Endothelial cell of umbilical vein (primary cell): Measurements from ENCODE around the gene PPM1H. TPM values are rescaled to one million over a fixed set of nuclear protein-coding genes. Genes with fewer than 3 reads are reported as not detected.

ENCODE experiments used
- BruUV-seq: library from RNA; stranded (reverse); fragments of 400-500 nt; replicated peaks from 2 replicates; lab custom pipeline; 2021; lab: Mats Ljungman, UMichigan
- CTCF ChIA-PET: fragments of 300-600, 350-600 bp; sonication (Branson Sonifier 250); formaldehyde crosslinking; loops from one replicate; lab custom pipeline; 2021; ENCODE audit warnings: antibody characterized with exemption, inconsistent platforms; lab: Charles Lee
- POLR2A ChIA-PET: fragments of 300-600, 350-600 bp; sonication (Branson Sonifier 250); formaldehyde crosslinking; loops from one replicate; lab custom pipeline; 2021; ENCODE audit warnings: antibody characterized with exemption, inconsistent platforms; lab: Charles Lee
- DNase-seq: peaks from one replicate; pipeline ENCODE4 v3.0.0-alpha.2; 2011; ENCODE audit warnings: low read depth, low spot score
- FAIRE-seq: peaks from 2 replicates; lab custom pipeline; 2011; peaks lifted over from hg19 to GRCh38; lab: Jason Lieb, UNC
- H2AFZ ChIP-seq: 2 replicates; pipeline ENCODE4 v1.6.0; 2012; ENCODE audit warnings: low read depth, low read length, control low read depth, inconsistent platforms
- H3K27ac ChIP-seq: 2 replicates; pipeline ENCODE4 v1.5.1; 2011; ENCODE audit warnings: low read depth, mild to moderate bottlenecking, control low read depth, low read length, moderate library complexity; ENCODE audit not compliant: insufficient read depth
- H3K27me3 ChIP-seq, 2 experiments: 2 replicates each; pipeline versions ENCODE4 v1.6.0 to v1.6.1; 2011; ENCODE audit warnings: low read length in 2 of 2, mixed read lengths in 1 of 2; ENCODE audit not compliant: control insufficient read depth in 2 of 2, insufficient read depth in 2 of 2
- H3K36me3 ChIP-seq, 2 experiments: 2 replicates in 1 of 2; 3 replicates in 1 of 2; pipeline ENCODE4 v1.5.1; 2011; ENCODE audit warnings: low read length in 2 of 2, mild to moderate bottlenecking in 1 of 2, moderate library complexity in 1 of 2; ENCODE audit not compliant: control insufficient read depth in 2 of 2, insufficient read depth in 2 of 2; ENCODE audit errors: extremely low read depth in 1 of 2
- H3K4me1 ChIP-seq: 3 replicates; pipeline ENCODE4 v1.5.1; 2011; ENCODE audit warnings: mild to moderate bottlenecking, low read length; ENCODE audit not compliant: control insufficient read depth, insufficient read depth; ENCODE audit errors: extremely low read depth
- H3K4me2 ChIP-seq: 2 replicates; pipeline ENCODE4 v1.6.1; 2011; ENCODE audit warnings: low read length, control low read depth, mixed read lengths; ENCODE audit not compliant: insufficient read depth
- H3K4me3 ChIP-seq, 3 experiments: fragments of 200-600 bp in 1 of 3; sonication (generic), shearing (Covaris generic) in 1 of 3; replicated peaks in 1 of 3; 2 replicates each; pipeline ENCODE4 v1.5.1; 2011 to 2016; ENCODE audit warnings: control low read depth in 3 of 3, low read length in 3 of 3, mild to moderate bottlenecking in 2 of 3, inconsistent platforms in 1 of 3, low read depth in 1 of 3, moderate library complexity in 1 of 3; ENCODE audit not compliant: insufficient read depth in 1 of 3
- H3K79me2 ChIP-seq: 2 replicates; pipeline ENCODE4 v1.6.0; 2012; ENCODE audit warnings: low read length, inconsistent platforms; ENCODE audit not compliant: control insufficient read depth, insufficient read depth
- H3K9ac ChIP-seq: replicated peaks from 2 replicates; pipeline ENCODE3; 2011; ENCODE audit warnings: low read length, control low read depth; ENCODE audit not compliant: insufficient read depth; ENCODE audit errors: extremely low read depth
- H3K9me1 ChIP-seq: replicated peaks from 3 replicates; pipeline ENCODE4 v1.6.0; 2011; ENCODE audit warnings: mild to moderate bottlenecking, low read length; ENCODE audit not compliant: control insufficient read depth, insufficient read depth; ENCODE audit errors: extremely low read depth
- H3K9me3 ChIP-seq: replicated peaks from 2 replicates; pipeline ENCODE4 v1.5.1; 2012; ENCODE audit warnings: low read length, inconsistent platforms; ENCODE audit not compliant: control insufficient read depth, insufficient read depth
- H4K20me1 ChIP-seq: replicated peaks from 2 replicates; pipeline ENCODE3; 2011; ENCODE audit warnings: mild to moderate bottlenecking, low read length; ENCODE audit not compliant: control insufficient read depth, insufficient read depth; ENCODE audit errors: extremely low read depth
- CTCF ChIP-seq, 2 donors: IDR thresholded peaks; 1 replicate in 1 of 2; 2 replicates in 1 of 2; pipeline ENCODE4 v1.5.1; 2011; ENCODE audit warnings: low read length in 2 of 2, mild to moderate bottlenecking in 2 of 2, moderate library complexity in 2 of 2, control low read depth in 1 of 2, inconsistent platforms in 1 of 2, low read depth in 1 of 2; ENCODE audit not compliant: insufficient read depth in 1 of 2; ENCODE audit errors: extremely low read depth in 1 of 2
- EZH2 ChIP-seq: IDR thresholded peaks from 2 replicates; pipeline ENCODE4 v1.6.1; 2012; ENCODE audit warnings: borderline replicate concordance, low read depth, mild to moderate bottlenecking, moderate library complexity, low read length, inconsistent platforms; ENCODE audit not compliant: severe bottlenecking
- FOS ChIP-seq: IDR thresholded peaks from 2 replicates; pipeline ENCODE4 v1.6.1; 2011; ENCODE audit warnings: mild to moderate bottlenecking, low read length, moderate library complexity, borderline replicate concordance; ENCODE audit not compliant: insufficient read depth
- GATA2 ChIP-seq: IDR thresholded peaks from 2 replicates; pipeline ENCODE4 v1.7.0; 2011; ENCODE audit warnings: low read depth, mild to moderate bottlenecking, moderate library complexity, mixed read lengths, low read length; ENCODE audit not compliant: insufficient read length, insufficient read depth
- JUN ChIP-seq: IDR thresholded peaks from 2 replicates; pipeline ENCODE4 v1.6.1; 2011; ENCODE audit warnings: borderline replicate concordance, low read depth; ENCODE audit not compliant: insufficient read length, insufficient read depth
- MAX ChIP-seq: IDR thresholded peaks from 2 replicates; pipeline ENCODE4 v1.6.1; 2011; ENCODE audit not compliant: insufficient read depth, insufficient read length
- MYC ChIP-seq: IDR thresholded peaks from one replicate; pipeline ENCODE4 v1.6.1; 2011; ENCODE audit warnings: mild to moderate bottlenecking, low read depth, low read length
- POLR2A ChIP-seq: IDR thresholded peaks from 2 replicates; pipeline ENCODE4 v1.6.1; 2012; ENCODE audit warnings: low read depth, mild to moderate bottlenecking, control low read depth, low read length
- POLR2AphosphoS5 ChIP-seq: IDR thresholded peaks from 2 replicates; pipeline ENCODE4 v1.6.1; 2012; ENCODE audit warnings: low read depth, mild to moderate bottlenecking, control low read depth, low read length, moderate library complexity; ENCODE audit not compliant: insufficient read depth
- dilution Hi-C: fragments of 300-500 bp; cut with MboI; formaldehyde crosslinking; loops from one replicate; pipeline ENCODE4 v1.15.0; 2019; ENCODE audit warnings: low sequenced_read_pairs; ENCODE audit not compliant: extremely low pct_ligation_motif_present
- intact Hi-C: fragments of 100-400 bp; cut with micrococcal nuclease; formaldehyde crosslinking; loops from one replicate; pipeline ENCODE4 v1.10.0; 2022
- polyA plus RNA-seq, 4 experiments: library from polyadenylated mRNA; depleted of rRNA in 3 of 4; stranded (reverse) in 3 of 4; unstranded in 1 of 4; fragments of >200 nt; gene quantifications; 2 replicates each; pipeline versions ENCODE4 v1.2.1 to v1.2.3, GENCODE V29; 2011 to 2012; ENCODE audit warnings: missing spikeins in 1 of 4
- total RNA-seq: library from RNA; stranded (reverse); gene quantifications from 2 replicates; pipeline ENCODE4 v1.2.3, GENCODE V29; 2021

The PPM1H gene
- total and polyA plus RNA-seq, 2 donors (not counting 3 experiments of a cell fraction or from before 2014, with no cell fraction given) = 1.0 to 7.2 TPM

GRCh38 chr12:62770381-62770780 lies 164.6 kb downstream of the PPM1H start:
- Histone ChIP-seq H3K4me3 (no peak overlapping the region), H3K9ac (no peak overlapping the region), H3K27me3 (no peaks in the 10 kb centered on the region), H3K9me3 (no peaks in the 10 kb centered on the region), H4K20me1 (no peaks in the 10 kb centered on the region), H3K79me2 (no peaks in the 10 kb centered on the region), H2AFZ (no peak overlapping the region), H3K36me3 (no peaks in the 10 kb centered on the region), H3K27ac (no peak overlapping the region), H3K4me1 (peaks cover 8% of the 10 kb centered on the region), H3K4me2 (no peak overlapping the region), H3K9me1 (no peaks in the 10 kb centered on the region)
- BruUV-seq = no TSS peak
- DNase-seq (no peak), FAIRE-seq (no peak)
- intact Hi-C loops (no loop called here), dilution Hi-C loops (no loop called here)
- CTCF ChIA-PET = interaction anchor here (1.1 to 2.0 kb wide), 5 partner anchors 15 to 332 kb away, joined by 4 to 8 read pairs (median 5); no protein-coding TSS in a partner anchor
- TF ChIP-seq EZH2 (no peak), JUN (no peak), CTCF (IDR thresholded peaks at IDR 0.05; ENCODE audit: extremely low read depth in 1 of 2, insufficient read depth in 1 of 2, low read depth in 1 of 2, low read length in 2 of 2) (no peak), POLR2A (no peak)
- POLR2A ChIA-PET = no interaction called here

DNA sequence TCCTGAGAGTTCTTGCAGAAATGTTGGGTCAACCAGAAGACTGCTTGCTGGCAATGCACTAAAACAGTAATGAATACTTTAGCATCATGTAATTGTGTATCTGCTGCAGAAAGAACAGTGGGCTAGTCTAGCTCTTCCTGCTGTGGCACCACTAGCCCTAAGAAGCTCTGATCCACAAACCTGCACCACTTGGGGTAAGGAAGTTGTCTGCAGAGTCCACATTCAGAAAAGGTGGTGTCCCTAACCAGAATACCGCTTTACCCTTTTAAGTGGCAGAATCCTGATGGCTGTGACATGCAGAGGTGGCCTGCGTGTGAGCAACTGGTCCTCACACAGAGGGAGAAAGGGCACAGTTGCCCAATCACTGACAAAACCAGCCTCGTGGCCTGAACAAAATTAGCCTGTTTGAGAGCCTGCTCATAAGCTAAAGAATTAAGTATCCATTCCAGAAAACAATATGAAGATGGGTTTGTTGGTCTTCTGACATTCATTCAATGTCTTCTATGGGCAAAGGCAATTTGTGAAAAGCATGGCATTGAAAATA lies 165.8 kb downstream of the PPM1H start:
- dilution Hi-C loops = no loop called here
- no TSS peak for BruUV-seq
- Histone ChIP-seq H3K9ac (no peak overlapping the region), H2AFZ (no peak overlapping the region), H3K27ac (no peak overlapping the region), H3K36me3 (no peaks in the 10 kb centered on the region), H4K20me1 (no peaks in the 10 kb centered on the region), H3K4me1 (peaks cover 8% of the 10 kb centered on the region), H3K4me3 (no peak overlapping the region), H3K9me1 (no peaks in the 10 kb centered on the region), H3K79me2 (no peaks in the 10 kb centered on the region), H3K4me2 (no peak overlapping the region), H3K9me3 (no peaks in the 10 kb centered on the region), H3K27me3 (no peaks in the 10 kb centered on the region)
- TF ChIP-seq JUN (no peak), GATA2 (no peak), POLR2AphosphoS5 (no peak), POLR2A (no peak), FOS (no peak), EZH2 (no peak), MYC (no peak), MAX (no peak), CTCF (IDR thresholded peaks at IDR 0.05; ENCODE audit: extremely low read depth in 1 of 2, insufficient read depth in 1 of 2, low read depth in 1 of 2, low read length in 2 of 2) (no peak)
- CTCF ChIA-PET = interaction anchor here (0.9 to 1.5 kb wide), 4 partner anchors 12 to 331 kb away, joined by 3 to 6 read pairs (median 4); no protein-coding TSS in a partner anchor
- no peak for FAIRE-seq
- POLR2A ChIA-PET = interaction anchor here (0.6 kb wide), 1 partner anchor 19 kb away, joined by 3 read pairs; no protein-coding TSS in a partner anchor
- DNase-seq = no peak
- intact Hi-C loops = no loop called here
